ENCODE data around the gene SLCO4A1.

Gene SLCO4A1

DNA sequence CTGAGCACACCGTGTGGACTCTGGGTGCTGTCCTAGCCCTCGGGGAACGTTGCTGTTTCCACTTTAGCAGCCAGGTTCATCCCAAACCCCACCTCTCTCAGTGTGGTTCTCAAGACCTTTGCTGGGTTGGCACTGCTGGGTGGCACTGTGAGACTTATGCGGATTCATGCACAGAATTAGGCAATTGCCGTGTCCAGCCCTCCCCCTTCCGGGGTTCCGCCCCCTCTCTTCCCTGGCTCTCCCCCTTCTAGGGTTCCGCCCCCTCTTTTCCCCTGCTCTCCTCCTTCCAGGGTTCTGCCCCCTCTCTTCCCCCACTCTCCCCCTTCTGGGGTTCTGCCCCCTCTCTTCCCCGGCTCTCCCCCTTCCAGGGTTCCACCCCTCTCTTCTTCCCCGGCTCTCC is 39.8 kb upstream of the SLCO4A1 start:
- TF ChIP-seq POLR2A (IDR thresholded peaks at IDR 0.05; ENCODE audit: low read depth, low read length), result no peak
- FAIRE-seq (no peak), DNase-seq (ENCODE audit: insufficient read length, low spot score) (peak; percentile 73)

DNA sequence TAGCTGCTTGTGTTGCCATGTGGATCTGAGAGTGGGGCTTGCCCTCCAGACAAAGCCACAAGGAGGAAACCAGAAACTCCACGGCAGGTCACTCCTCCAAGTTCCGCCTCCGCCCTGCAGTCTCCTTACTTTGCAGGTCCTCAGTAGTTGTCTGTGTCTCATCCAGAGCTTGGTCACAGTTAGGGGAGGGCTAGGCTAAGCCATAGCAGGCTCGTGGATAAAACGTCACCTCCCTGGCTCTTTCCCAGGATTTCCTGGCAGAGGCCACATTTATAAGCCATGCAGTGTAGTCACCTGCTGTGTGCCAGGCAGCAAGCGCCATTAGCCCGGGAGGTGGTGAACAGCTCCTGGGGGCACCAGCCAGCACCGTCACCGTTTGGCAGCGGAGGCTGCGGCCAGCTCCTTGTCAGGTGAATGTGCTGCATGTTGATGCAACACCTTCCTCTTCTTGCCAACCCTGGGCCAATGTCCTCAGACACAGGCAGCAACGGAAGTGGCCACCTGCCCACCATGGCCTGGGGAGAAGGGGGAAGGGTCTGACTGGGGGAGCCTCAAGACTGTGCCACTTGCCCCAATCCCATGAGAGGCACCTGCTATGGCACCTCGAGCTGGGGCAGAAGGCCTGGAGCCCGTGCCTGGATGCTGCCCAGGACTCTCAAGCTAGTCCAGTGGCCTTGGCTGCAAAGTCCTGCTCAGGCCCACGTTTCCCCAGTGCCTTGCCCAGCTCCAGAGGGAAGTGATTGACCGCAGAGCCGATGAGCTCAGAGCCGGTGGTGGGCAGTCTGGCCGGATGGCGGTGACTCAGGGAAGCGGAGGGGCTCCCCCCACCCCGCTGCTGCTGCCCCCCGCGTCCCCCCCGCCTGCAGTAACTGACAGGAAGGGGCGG is 39.0 kb upstream of the SLCO4A1 start:
- DNase-seq (ENCODE audit: insufficient read length, low spot score), result peak; percentile 92
- TF ChIP-seq POLR2A (IDR thresholded peaks at IDR 0.05; ENCODE audit: low read depth, low read length), result peak; percentile 20
- peak; percentile 36 for FAIRE-seq

DNA sequence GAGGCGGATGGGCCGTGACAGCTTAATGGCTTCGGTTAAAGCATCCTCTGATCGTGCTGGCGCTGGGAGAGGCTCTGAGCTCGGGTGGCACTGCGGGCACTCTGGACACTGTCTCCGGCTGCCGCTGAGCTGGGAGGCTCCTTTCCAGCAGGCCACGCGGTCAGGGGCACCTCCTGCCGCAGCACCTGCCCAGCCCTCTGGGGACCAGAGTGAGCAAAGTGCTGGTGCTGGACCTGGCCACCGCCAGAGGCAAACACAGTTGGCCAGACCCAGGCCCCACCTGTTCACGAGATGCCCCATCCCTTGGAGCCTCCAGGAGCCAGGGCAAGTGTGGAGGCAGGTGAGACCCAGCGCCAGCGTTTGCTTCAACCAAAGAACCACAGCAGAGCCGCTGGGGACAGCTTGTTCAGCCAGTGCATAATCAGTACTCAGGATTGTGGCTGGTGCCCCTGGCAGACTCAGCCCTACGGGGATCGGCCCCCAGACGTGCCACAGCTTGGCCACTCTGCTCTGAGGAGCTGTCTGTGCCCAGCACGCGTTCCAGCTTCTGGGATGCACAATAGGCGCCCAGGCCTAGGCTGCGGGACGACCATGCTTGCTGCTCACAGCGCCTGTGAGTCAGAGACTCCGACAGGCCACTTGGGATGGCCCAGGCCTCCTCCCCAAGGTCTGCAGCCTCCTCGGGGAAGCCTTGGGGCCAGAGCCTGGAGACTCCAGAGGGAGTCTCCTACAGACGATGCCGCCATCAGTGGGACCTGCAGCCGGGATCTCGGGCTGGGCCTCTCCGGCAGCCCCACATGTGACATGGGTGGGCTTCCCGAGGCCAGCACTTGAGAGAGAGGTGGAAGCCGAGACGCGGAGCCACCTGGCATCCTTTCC is 38.2 kb upstream of the SLCO4A1 start:
- TF ChIP-seq POLR2A (IDR thresholded peaks at IDR 0.05; ENCODE audit: low read depth, low read length), result peak; percentile 11
- DNase-seq (ENCODE audit: insufficient read length, low spot score) (no peak), FAIRE-seq (no peak)

DNA sequence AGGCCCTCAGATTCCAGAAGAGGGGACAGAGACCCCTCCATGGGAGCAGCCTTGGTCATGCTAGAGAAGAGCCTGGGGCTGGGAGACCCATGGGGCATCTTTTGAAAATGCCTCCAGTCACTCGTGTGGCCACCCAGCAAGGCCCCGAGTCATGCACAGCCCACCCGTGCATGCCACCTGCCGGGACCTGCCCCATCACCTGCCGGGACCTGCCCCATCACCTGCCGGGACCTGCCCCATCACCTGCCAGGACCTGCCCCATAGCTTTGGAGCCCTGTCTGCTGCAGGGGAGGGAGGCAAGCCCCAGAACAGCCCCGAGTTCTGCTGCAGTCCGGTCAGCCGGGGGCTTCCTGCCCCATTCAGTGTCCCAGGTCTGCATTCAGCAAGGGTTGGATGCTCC is 37.5 kb upstream of the SLCO4A1 start:
- DNase-seq (ENCODE audit: insufficient read length, low spot score) (no peak), FAIRE-seq (no peak)
- no peak for TF ChIP-seq POLR2A (IDR thresholded peaks at IDR 0.05; ENCODE audit: low read depth, low read length)

DNA sequence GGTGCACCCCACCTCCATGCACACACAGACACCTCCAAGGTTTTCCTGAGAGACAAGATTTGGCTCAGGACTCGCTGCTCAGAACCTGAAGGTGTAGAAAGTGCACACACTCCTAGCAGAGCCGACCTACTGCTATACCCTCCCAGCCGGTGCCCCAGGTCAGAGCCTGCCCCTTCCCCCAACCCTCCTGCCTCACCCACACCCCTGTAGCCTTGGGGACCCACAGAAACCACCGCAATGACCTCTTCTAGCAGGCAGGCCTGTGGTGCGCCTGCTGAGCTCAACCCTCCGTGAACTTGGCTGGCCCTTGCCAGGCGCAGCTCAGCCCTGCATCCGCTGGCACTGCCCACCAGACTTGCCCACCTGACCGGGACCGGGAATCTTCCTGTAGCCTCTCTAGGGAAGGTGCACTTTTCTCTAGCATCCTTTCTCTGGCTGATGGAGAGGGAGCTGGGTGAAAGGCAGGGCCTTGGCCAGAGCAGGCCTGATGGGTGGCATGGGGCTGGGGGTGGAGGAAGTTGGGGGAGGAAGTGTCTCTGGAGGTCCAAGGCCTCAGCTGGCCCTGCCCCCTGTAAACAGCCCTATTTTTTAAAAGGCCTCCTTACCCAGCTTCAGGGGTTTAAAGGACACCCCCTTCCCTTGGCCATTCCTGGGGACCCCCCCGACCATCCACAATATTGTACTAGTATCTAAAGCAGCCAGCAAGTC is 36.9 kb upstream of the SLCO4A1 start:
- DNase-seq (ENCODE audit: insufficient read length, low spot score), result no peak
- TF ChIP-seq POLR2A (IDR thresholded peaks at IDR 0.05; ENCODE audit: low read depth, low read length), result no peak
- no peak for FAIRE-seq

DNA sequence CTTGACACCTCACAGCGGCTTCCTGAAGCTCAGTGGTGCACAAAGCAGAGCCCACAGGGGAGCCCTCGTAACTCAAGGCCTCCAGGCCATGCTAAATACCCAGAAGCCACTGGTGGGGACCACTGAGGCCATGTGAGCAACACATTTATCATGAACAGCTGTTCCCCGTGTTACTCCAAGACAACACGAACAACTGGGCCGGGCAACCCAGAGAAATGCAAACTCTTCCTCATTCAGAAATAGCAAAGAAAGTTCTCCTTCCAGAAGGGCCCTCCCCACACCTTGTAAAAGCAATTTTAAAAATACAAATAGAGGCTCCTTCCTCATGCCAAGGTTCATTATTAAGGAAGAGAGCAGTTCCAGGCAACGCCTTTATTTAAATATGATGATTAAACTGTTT is 36.3 kb upstream of the SLCO4A1 start:
- DNase-seq (ENCODE audit: insufficient read length, low spot score) (no peak), FAIRE-seq (no peak)
- no peak for TF ChIP-seq POLR2A (IDR thresholded peaks at IDR 0.05; ENCODE audit: low read depth, low read length)

DNA sequence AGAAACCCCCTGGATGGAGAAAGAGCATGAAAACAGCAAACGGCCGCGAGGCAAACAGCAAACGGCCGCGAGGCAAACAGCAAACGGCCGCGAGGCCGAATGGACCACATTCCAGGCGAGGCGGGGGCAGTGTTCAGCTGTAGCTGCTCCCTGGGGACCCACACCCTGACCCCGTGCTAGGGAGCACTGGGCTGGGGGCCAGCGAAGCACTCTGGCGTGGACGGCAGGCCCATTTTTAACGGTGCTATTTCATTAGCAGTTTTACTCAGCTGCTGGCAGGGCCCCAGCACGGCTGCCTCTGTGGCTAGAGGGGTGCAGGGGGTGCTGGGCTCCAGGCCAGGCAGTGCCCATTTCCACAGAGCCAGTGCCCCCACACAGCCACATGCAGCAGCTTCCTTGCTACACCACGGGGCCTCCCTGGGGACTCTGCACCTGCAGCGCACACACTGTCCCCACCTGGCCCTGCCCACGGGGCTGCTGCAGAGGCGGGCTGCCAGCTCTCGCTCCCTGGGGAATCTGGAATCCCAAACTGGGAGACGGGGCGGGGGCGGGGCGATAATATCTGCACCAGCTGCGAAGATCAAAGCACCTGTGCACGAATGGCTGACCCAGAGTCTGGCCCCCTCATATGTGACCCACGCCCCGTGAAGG is 35.6 kb upstream of the SLCO4A1 start:
- FAIRE-seq (no peak), DNase-seq (ENCODE audit: insufficient read length, low spot score) (no peak)
- TF ChIP-seq POLR2A (IDR thresholded peaks at IDR 0.05; ENCODE audit: low read depth, low read length), result no peak

DNA sequence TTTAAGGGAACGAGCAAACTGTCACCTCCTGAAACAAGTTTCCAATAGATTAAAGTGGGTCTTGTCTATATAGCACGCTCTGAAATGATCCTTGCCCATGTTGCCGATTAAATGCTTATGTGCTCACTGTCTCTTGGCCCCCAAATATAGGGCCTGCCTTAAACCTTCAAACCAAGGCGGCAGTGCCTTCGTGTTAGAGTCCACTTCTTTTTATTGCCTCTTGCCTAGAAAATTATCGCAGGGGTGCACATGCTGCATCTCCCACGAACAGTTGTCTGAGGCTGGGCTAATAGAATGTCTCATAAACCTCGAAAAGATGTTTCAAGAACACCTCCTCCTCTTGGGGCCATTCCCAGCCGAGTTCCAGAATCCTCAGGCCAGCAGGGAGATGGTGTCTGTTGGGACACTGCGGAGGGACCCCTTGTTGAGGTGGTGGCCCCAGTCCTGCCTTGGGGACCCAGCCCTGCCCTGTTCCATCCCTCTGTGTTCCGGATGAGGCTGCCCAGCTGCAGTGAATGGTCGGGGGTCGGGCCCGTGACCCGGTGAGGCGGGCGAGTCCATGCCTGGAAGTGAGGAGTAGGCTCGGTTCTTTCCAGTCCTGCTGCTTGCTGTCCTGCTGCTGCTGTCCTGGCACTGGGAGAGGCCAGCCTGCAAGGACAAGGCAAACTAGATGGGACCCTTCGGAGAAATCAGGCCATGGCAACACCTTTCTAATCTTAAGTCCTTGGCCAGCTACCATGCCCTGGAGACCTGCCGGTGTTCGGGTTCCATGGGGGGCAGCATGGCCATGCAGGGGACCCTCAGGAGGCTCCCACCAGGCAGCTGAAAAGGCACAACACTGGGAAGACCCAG is 34.7 kb upstream of the SLCO4A1 start:
- FAIRE-seq (no peak), DNase-seq (ENCODE audit: insufficient read length, low spot score) (no peak)
- TF ChIP-seq POLR2A (IDR thresholded peaks at IDR 0.05; ENCODE audit: low read depth, low read length), result no peak

DNA sequence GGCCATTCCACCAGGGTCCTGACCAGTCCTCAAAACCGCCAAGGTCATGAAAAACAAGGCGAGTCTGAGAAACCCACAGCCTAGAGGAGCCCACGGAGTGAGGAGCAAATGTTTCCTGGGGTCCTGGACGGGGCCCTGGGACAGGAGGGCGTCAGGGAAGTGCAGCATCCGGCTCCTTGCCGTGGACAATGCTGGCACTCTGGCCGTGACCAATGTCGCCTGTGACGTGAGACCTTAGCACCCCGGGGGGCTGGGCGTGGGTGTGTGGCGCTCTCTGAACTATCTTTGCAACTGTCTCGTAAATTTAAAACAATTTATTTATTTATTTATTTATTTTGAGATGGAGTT is 34.1 kb upstream of the SLCO4A1 start:
- FAIRE-seq (no peak), DNase-seq (ENCODE audit: insufficient read length, low spot score) (no peak)
- TF ChIP-seq POLR2A (IDR thresholded peaks at IDR 0.05; ENCODE audit: low read depth, low read length), result no peak

DNA sequence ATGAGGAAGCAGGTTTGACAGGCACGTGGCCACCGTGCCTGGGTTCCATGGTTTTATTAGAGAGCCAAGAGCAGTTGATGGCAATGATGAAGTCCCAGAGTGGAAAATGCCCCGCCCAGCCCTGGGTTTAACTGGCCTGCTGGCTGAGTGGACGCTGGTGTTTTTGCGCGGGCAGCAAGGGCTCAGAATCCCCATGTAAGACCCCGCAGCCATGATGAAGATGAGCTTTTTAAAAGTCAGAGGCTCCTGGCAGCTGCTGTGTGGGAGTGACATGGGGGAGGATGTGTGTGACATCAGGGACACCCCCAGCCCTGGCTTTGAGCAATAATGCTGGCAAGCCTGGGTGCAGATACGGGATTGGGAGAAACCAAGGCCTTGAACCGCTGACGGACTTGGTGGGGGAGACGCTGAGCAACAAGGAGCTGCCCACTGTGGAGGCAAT is 33.0 kb upstream of the SLCO4A1 start:
- DNase-seq (ENCODE audit: insufficient read length, low spot score) (no peak), FAIRE-seq (no peak)
- no peak for TF ChIP-seq POLR2A (IDR thresholded peaks at IDR 0.05; ENCODE audit: low read depth, low read length)

DNA sequence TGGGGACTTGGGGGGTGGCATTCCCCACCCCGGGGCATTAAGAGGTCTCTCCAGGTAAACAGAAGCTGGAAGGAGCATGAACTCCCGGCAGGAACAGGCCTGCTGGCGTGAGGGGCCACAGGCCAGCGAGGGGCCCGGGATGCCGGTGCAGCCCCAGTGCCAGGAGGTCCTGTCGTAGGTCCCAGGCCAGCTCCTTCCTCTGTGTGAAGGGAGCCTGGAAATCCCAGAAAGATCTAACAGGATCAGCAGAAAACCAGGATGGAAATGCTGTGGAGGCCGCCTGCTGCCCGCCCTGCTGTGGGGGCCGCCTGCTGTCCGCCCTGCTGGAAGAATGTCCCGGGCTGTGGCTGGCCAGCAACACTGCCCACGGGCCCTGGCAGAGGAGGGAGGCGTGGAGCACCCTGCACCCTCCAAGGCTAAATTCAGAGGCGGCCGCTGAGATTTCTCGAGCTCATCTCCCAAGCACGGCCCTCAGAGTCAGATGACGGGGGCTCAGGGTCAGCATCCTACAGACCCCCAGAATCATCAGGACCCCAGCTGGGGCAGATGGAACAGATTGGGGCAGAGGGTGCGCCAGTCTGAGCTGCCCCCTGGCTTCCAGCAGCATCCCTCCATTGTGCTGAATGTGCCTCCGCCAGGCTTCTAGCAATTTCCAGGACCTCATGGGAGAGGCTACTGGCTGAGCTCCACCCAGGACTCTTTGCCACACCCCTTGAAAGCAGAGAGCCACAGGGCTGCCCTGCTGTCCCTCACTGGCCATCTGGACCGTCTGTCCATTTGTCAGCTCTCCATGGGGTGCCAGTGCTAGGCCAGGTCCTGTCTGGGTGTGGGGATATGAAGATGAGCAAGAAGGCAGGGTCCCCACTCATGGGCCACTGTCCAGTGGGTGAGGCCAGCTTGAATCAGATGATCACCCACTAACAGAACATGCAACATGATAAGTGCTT is 32.2 kb upstream of the SLCO4A1 start:
- FAIRE-seq, result no peak
- DNase-seq (ENCODE audit: insufficient read length, low spot score), result no peak
- TF ChIP-seq POLR2A (IDR thresholded peaks at IDR 0.05; ENCODE audit: low read depth, low read length), result no peak

DNA sequence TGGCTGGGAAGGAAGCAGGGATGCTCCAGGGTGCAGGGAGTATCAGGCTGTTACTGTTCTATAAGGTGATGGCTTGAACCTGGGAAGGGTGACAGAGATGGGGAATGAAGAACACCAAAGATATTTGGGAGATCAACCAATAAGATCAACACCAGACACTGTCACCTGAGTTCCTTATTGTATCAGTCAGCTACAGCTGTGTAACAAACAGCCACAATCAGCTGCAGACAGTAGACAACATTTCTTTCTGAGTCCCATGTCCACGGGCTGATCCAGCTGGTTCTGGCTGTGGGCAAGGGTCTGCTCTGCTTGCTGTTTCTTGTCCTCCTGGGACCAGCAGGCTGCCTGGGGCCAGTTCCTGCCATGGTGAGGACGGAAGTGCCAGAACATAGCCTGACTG is 31.3 kb upstream of the SLCO4A1 start:
- DNase-seq (ENCODE audit: insufficient read length, low spot score) (no peak), FAIRE-seq (no peak)
- no peak for TF ChIP-seq POLR2A (IDR thresholded peaks at IDR 0.05; ENCODE audit: low read depth, low read length)
